ENCODE measurements around the gene LYSMD3.

- no peak for TF ChIP-seq EP300 (IDR thresholded peaks at IDR 0.05)
- no peak for TF ChIP-seq CTCF (IDR thresholded peaks at IDR 0.05)
- TF ChIP-seq POLR2AphosphoS5 (IDR thresholded peaks at IDR 0.05) = no peak
- TF ChIP-seq POLR2A (IDR thresholded peaks at IDR 0.05; ENCODE audit: low read depth) = no peak
Measured at GRCh38 chr5:90494043-90494442, 35.3 kb downstream of the LYSMD3 start.
